MCF 10A (cell line): ENCODE data around the gene OR51E1. TPM values are rescaled to one million over a fixed set of nuclear protein-coding genes. Genes with fewer than 3 reads are reported as not detected.

ENCODE experiments used
- BruUV-seq: library from RNA; stranded (reverse); fragments of 400-500 nt; replicated peaks from 2 replicates; lab custom pipeline; 2021; lab: Mats Ljungman, UMichigan
- CTCF ChIA-PET: fragments of 300-600 bp; sonication (Branson Sonifier 250); formaldehyde crosslinking; extraction: SDS; loops from one replicate; lab custom pipeline; 2021; ENCODE audit warnings: antibody characterized with exemption, inconsistent platforms; lab: Yijun Ruan, JAX
- POLR2A ChIA-PET: fragments of 300-600, 350-650 bp; sonication (Branson Sonifier 250); formaldehyde crosslinking; extraction: SDS; loops from one replicate; lab custom pipeline; 2020; ENCODE audit warnings: antibody characterized with exemption, inconsistent platforms; lab: Yijun Ruan, JAX
- DNase-seq: peaks from one replicate; pipeline ENCODE4 v3.0.0-alpha.2; 2018; ENCODE audit not compliant: unreplicated experiment
- H3K27ac Mint-ChIP-seq: one replicate; pipeline ENCODE4 v1.8.0; 2022; ENCODE audit warnings: mild to moderate bottlenecking, low read depth, mixed read lengths; ENCODE audit not compliant: unreplicated experiment
- H3K27me3 Mint-ChIP-seq: one replicate; pipeline ENCODE4 v1.8.0; 2022; ENCODE audit warnings: mixed read lengths; ENCODE audit not compliant: insufficient read depth, unreplicated experiment
- H3K36me3 Mint-ChIP-seq: one replicate; pipeline ENCODE4 v1.8.0; 2022; ENCODE audit warnings: mild to moderate bottlenecking, moderate library complexity, mixed read lengths; ENCODE audit not compliant: insufficient read depth, unreplicated experiment
- H3K4me1 Mint-ChIP-seq: one replicate; pipeline ENCODE4 v1.8.0; 2022; ENCODE audit warnings: mixed read lengths; ENCODE audit not compliant: insufficient read depth, unreplicated experiment
- H3K4me3 Mint-ChIP-seq: one replicate; pipeline ENCODE4 v1.8.0; 2022; ENCODE audit warnings: mild to moderate bottlenecking, moderate library complexity, mixed read lengths; ENCODE audit not compliant: unreplicated experiment
- H3K9me3 Mint-ChIP-seq: one replicate; pipeline ENCODE4 v1.8.0; 2022; ENCODE audit warnings: mixed read lengths; ENCODE audit not compliant: unreplicated experiment
- CTCF ChIP-seq: fragments of 200-600 bp; IDR thresholded peaks from one replicate; pipeline ENCODE4 v1.8.0; 2022; ENCODE audit warnings: antibody characterized with exemption, mild to moderate bottlenecking; ENCODE audit not compliant: unreplicated experiment
- intact Hi-C: fragments of 100-400 bp; cut with micrococcal nuclease; formaldehyde crosslinking; loops from 2 replicates; pipeline ENCODE4 v1.14.1; 2022
- total RNA-seq: library from RNA; stranded (reverse); gene quantifications from 2 replicates; pipeline ENCODE4 v1.2.3, GENCODE V29; 2022

The OR51E1 gene
- total RNA-seq, 1 experiment from 2014 or later = not detected

DNA sequence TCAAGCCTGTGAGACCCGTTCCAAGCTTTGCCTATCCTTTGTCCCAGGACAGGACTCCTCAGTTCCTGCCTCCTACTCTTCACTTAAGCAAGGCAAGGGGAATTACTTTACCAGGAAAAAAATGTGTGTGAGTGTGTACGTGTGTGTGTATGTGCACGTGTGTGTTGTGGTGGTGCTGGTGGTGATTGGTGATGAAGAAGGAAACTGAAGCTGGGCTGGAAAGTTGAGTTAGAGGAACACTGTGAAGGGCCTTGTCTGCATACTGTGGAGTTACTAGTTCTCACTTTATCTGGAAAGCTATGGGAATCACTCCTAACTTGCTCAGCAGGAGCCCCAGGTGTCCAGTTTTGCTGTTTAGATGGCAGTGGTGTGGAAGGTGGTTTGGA is 6.1 kb upstream of the OR51E1 start:
- POLR2A ChIA-PET = no interaction called here

DNA sequence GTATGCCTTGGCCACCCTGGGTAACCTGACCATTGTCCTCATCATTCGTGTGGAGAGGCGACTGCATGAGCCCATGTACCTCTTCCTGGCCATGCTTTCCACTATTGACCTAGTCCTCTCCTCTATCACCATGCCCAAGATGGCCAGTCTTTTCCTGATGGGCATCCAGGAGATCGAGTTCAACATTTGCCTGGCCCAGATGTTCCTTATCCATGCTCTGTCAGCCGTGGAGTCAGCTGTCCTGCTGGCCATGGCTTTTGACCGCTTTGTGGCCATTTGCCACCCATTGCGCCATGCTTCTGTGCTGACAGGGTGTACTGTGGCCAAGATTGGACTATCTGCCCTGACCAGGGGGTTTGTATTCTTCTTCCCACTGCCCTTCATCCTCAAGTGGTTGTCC is 3.9 kb upstream of the OR51E1 start:
- no peak overlapping the region for H3K27ac Mint-ChIP-seq
- intact Hi-C loops = no loop called here
- no peaks in the 10 kb centered on the region for H3K4me1 Mint-ChIP-seq
- no peaks in the 10 kb centered on the region for H3K36me3 Mint-ChIP-seq
- H3K4me3 Mint-ChIP-seq = no peak overlapping the region
- no peak for TF ChIP-seq CTCF
- POLR2A ChIA-PET = no interaction called here
- no TSS peak for BruUV-seq
- no peaks in the 10 kb centered on the region for H3K9me3 Mint-ChIP-seq
- no peak for DNase-seq
- peaks cover 7% of the 10 kb centered on the region for H3K27me3 Mint-ChIP-seq
- CTCF ChIA-PET = interaction anchor here (0.7 to 4.5 kb wide), 3 partner anchors 11 to 365 kb away, joined by 3 to 69 read pairs (median 4); no protein-coding TSS in a partner anchor

More for the DNA sequence above, 6.1 kb upstream of the OR51E1 start:
- Mint-ChIP-seq H3K9me3 (no peaks in the 10 kb centered on the region), H3K4me3 (no peak overlapping the region), H3K27me3 (no peaks in the 10 kb centered on the region), H3K4me1 (no peaks in the 10 kb centered on the region), H3K36me3 (no peaks in the 10 kb centered on the region), H3K27ac (no peak overlapping the region)
- CTCF ChIA-PET = interaction anchor here (0.5 to 4.5 kb wide), 59 partner anchors 8 to 1988 kb away, joined by 3 to 122 read pairs (median 4); partner anchors contain the start of genes OR52N2, OR52R1 and TRIM68
- no TSS peak for BruUV-seq
- no peak for TF ChIP-seq CTCF
- DNase-seq = no peak
- intact Hi-C loops = loop anchor here (1.0 to 2.0 kb wide), 2 partner anchors 189 to 367 kb away; no protein-coding TSS in a partner anchor

DNA sequence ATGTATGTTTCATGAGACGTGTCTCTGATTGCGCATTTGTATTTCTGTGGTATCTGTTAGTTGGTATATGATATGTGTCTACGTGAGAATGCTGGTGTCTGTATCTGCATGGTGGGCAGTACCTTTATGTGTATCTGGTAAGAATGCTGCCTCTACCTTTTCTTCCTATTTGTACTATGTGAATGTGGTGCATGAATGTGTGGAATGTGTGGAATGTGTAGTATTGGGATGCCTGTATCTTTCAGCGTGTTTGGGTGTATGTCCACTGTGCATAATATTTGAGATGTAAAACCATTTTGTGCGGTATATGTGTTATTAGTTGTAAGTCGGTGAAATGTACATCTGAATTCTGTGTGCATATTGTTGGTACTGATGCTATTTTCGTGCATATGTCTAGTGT is 2.3 kb upstream of the OR51E1 start:
- H3K27ac Mint-ChIP-seq = no peak overlapping the region
- H3K27me3 Mint-ChIP-seq = peaks cover 13% of the 10 kb centered on the region
- no peak overlapping the region for H3K4me3 Mint-ChIP-seq
- no peaks in the 10 kb centered on the region for H3K4me1 Mint-ChIP-seq
- ChIA-PET POLR2A (no interaction called here), CTCF (interaction anchor here (0.6 to 1.5 kb wide), 4 partner anchors 14 to 357 kb away, joined by 3 to 4 read pairs (median 3); no protein-coding TSS in a partner anchor)
- H3K36me3 Mint-ChIP-seq = no peaks in the 10 kb centered on the region
- BruUV-seq = no TSS peak
- no peak for TF ChIP-seq CTCF
- intact Hi-C loops = no loop called here
- no peak for DNase-seq
- H3K9me3 Mint-ChIP-seq = no peaks in the 10 kb centered on the region

DNA sequence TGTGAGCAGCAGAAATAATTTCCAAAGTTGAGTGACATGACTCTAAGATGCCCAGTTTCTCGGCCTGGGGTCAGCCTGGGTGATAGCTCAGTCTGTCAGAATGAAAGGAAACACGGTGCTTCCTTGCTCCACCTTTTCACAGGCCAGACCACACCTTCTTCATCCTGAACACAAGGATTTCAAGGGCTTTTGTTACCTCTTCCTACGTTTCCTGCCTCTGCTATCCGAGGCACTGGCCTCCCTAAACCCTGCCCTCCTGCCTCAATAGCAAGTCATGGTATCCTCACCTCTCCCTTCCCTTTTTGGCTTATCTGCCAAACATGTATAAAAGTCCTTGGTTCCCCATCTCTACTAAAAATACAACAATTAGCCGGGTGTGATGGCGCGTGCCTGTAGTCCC is 1.7 kb upstream of the OR51E1 start:
- no peaks in the 10 kb centered on the region for H3K36me3 Mint-ChIP-seq
- H3K9me3 Mint-ChIP-seq = no peaks in the 10 kb centered on the region
- H3K27ac Mint-ChIP-seq = no peak overlapping the region
- no peak for TF ChIP-seq CTCF
- intact Hi-C loops = no loop called here
- BruUV-seq = no TSS peak
- peaks cover 13% of the 10 kb centered on the region for H3K27me3 Mint-ChIP-seq
- H3K4me3 Mint-ChIP-seq = no peak overlapping the region
- H3K4me1 Mint-ChIP-seq = no peaks in the 10 kb centered on the region
- ChIA-PET POLR2A (no interaction called here), CTCF (interaction anchor here (1.3 to 1.4 kb wide), 2 partner anchors 15 to 356 kb away, joined by 3 read pairs; no protein-coding TSS in a partner anchor)
- DNase-seq = no peak
